Measurements from ENCODE around the gene ALKBH7.

GRCh38 chr19:6378486-6378885 lies 5.9 kb downstream of the ALKBH7 start:
- TF ChIP-seq POLR2A (IDR thresholded peaks at IDR 0.05), result no peak
- TF ChIP-seq, protein P1, sequence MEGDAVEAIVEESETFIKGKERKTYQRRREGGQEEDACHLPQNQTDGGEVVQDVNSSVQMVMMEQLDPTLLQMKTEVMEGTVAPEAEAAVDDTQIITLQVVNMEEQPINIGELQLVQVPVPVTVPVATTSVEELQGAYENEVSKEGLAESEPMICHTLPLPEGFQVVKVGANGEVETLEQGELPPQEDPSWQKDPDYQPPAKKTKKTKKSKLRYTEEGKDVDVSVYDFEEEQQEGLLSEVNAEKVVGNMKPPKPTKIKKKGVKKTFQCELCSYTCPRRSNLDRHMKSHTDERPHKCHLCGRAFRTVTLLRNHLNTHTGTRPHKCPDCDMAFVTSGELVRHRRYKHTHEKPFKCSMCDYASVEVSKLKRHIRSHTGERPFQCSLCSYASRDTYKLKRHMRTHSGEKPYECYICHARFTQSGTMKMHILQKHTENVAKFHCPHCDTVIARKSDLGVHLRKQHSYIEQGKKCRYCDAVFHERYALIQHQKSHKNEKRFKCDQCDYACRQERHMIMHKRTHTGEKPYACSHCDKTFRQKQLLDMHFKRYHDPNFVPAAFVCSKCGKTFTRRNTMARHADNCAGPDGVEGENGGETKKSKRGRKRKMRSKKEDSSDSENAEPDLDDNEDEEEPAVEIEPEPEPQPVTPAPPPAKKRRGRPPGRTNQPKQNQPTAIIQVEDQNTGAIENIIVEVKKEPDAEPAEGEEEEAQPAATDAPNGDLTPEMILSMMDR (IDR thresholded peaks at IDR 0.05), result no peak
